SW480 (cell line): ENCODE data around the gene UBAP2.

Experiments
- DNase-seq: peaks from one replicate; pipeline ENCODE4 v3.0.0-alpha.2; 2016; ENCODE audit warnings: low spot score

UBAP2 gene

DNA sequence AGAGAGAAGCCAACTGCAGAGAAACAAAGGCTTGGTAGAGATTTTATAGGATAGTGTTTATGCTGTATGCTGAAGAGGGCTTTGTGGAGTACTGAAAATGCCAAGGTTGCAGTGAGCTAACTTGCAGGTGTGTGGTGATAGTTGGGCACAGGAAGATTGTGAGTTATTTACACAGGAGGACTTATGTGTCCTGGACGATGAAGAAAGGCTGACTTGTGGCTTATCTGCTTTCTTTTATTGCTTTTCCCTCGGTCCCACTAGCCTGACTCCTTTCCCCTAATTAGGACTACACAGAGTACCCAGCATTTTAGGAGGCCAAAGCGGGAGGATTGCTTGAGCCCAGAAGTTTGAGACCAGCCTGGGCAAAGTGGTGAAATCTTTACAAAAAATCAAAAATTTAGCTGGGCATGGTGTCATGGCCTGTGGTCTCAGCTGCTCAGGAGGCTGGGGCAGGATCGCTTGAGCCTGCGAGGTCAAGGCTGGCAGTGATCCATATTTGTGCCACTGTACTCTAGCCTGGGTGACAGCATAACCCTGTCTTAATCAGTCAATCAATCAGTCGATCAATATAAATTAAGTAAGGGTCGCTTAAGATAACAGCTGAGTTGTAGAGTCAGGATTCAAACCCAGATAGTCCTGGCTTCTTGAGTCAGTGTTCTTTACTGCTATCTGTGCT is 169.9 kb downstream of the UBAP2 start:
- no peak for DNase-seq

- DNase-seq: no peak
These were observed 170.8 kb downstream of the UBAP2 start for GRCh38 chr9:33877727-33878489.
